ENCODE data around the gene ASPDH.

Gene ASPDH

DNA sequence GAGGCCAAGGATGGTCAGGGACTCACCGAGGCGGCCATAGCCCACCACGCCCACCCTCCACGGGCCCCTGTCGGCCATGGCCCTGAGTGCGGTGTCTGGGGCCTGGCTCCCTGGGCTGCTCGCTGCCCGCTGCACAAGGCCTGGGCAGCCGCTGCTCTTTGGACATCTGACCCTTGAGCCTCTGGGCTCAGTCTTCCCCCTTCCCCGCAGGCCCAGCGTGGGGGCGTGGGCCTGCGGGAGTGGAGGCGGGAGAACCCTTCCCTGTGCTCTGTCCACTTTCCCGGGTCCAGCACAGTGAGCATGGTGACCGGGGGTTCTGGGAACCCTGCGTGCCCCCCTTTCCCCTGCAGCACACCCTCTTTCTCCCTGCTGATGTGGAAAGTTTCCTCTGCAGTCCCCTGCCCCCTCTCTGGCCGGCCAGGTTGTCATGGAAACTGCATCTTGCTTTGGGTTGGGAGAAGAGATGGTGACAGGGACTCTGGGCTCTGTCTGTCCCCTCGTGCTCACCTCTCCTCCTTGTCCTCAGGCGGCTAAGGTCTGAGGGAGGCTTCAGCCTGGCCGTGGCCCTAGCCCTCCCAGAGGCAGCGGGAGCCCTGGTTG, at the start of gene ASPDH:
Gene ASPDH, minus strand, starts transcription at position 168 of the 600 bp plus-strand sequence. Its CDS starts 90 bp downstream, at position 78.
- DNase-seq (ENCODE audit: low read depth in 1 of 2, low spot score in 1 of 2): no peak
- in situ Hi-C loops (cut with HindIII; ENCODE audit: low pct_unique_long_range_greater_than_20kb, low sequenced_read_pairs): no loop called here
- no peak for TF ChIP-seq JUND (IDR thresholded peaks at IDR 0.05; ENCODE audit: low read depth)

DNA sequence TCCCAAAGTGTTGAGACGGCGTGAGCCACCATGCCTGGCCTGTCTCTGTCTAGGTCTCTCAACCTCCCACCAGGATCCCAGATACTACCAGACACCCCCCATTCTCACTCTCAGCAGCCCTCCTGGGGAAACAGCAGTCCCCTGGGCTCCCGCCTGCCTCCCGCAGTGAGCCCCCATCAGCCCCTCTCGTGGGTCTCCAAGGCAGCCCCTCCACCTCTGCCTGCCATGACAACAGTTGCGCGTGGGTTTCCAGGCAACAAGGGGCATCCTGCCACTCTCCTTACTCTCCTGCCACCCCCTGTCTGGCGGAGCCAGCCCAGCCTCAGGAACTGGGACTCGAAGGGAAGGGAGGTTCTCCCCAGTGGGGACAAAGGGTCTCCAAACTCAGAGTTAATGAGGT, 49.3 kb upstream of the ASPDH start:
- in situ Hi-C loops (cut with HindIII; ENCODE audit: low pct_unique_long_range_greater_than_20kb, low sequenced_read_pairs): no loop called here
- no peak for DNase-seq (ENCODE audit: low read depth in 1 of 2, low spot score in 1 of 2)
- no peak for TF ChIP-seq JUND (IDR thresholded peaks at IDR 0.05; ENCODE audit: low read depth)

DNA sequence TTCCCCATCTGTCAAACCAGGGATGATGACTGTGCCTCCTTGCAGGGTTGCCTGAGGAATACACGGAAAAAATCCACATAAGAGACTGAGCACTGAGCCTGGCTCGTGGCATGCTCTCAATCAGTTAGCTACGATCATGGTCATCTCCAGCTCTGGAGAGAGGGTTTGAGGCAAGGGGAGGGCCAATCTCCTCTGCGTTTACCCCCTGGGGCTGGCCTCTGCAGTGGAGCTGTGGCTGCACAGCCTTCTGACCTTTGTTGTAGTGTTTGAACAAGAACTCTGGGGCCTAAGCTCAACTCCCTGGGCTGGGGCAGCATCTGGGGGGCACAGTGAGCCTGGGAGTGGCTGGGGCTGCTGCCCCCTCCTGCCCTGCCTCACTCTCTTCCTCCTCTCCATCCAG, 48.6 kb upstream of the ASPDH start:
- TF ChIP-seq JUND (IDR thresholded peaks at IDR 0.05; ENCODE audit: low read depth): no peak
- no peak for DNase-seq (ENCODE audit: low read depth in 1 of 2, low spot score in 1 of 2)

DNA sequence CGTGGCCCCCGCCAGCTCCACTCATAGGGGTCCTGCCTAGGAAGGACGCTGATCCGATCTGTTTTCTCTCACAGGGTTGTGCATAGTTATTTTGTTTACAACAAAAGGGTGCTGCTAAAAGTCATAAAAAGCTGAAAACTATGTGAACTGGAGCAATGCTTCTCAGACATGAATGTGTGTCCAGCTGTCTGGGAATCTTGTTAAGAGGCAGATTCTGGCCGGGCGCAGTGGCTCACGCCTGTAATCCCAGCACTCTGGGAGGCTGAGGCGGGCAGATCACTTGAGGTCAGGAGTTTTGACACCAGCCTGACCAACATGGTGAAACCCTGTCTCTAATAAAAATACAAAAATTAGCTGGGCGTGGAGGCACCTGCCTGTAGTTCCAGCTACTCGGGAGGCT, 45.9 kb upstream of the ASPDH start:
- in situ Hi-C loops (cut with HindIII; ENCODE audit: low pct_unique_long_range_greater_than_20kb, low sequenced_read_pairs): no loop called here
- no peak for DNase-seq (ENCODE audit: low read depth in 1 of 2, low spot score in 1 of 2)
- TF ChIP-seq JUND (IDR thresholded peaks at IDR 0.05; ENCODE audit: low read depth): no peak

More for the DNA sequence above, 48.6 kb upstream of the ASPDH start:
- in situ Hi-C loops (cut with HindIII; ENCODE audit: low pct_unique_long_range_greater_than_20kb, low sequenced_read_pairs): no loop called here

DNA sequence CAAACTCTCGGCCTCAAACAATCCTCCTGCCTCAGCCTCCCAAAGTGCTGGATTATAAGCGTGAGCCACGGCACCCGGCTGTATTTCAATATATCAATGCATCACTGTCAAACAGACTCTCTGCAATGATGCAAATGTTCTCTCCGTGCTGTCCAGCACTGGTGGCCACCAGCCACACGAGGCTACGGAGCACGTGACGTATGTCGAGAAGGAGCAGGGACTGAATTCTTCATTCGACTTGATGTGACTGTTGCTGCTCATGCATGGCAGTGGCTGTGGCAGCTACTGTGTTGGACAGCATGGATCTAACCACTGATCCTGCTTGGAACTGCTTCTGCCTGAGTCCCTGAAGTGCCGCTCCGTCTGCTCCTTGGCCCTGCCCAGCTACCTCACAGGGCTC, 44.7 kb upstream of the ASPDH start:
- no peak for DNase-seq (ENCODE audit: low read depth in 1 of 2, low spot score in 1 of 2)
- in situ Hi-C loops (cut with HindIII; ENCODE audit: low pct_unique_long_range_greater_than_20kb, low sequenced_read_pairs): no loop called here
- TF ChIP-seq JUND (IDR thresholded peaks at IDR 0.05; ENCODE audit: low read depth): no peak

DNA sequence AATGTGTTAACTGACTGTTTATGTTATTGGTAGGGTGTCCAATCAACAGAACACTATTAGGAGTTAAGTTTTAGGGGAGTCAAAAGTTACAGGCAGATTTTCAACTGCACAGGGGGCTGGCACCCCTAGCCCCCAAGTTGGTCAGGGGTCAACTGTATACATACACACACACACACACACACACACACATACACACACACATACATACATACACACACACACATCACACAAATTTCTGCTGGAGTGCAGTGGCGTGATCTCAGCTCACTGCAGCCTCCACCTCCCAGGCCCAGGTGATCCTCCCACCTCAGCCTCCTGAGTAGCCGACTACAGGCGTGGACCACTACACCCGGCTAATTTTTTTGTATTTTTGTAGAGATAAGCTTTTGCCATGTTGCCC, 44.3 kb upstream of the ASPDH start:
- no peak for DNase-seq (ENCODE audit: low read depth in 1 of 2, low spot score in 1 of 2)
- TF ChIP-seq JUND (IDR thresholded peaks at IDR 0.05; ENCODE audit: low read depth): no peak
- in situ Hi-C loops (cut with HindIII; ENCODE audit: low pct_unique_long_range_greater_than_20kb, low sequenced_read_pairs): no loop called here

DNA sequence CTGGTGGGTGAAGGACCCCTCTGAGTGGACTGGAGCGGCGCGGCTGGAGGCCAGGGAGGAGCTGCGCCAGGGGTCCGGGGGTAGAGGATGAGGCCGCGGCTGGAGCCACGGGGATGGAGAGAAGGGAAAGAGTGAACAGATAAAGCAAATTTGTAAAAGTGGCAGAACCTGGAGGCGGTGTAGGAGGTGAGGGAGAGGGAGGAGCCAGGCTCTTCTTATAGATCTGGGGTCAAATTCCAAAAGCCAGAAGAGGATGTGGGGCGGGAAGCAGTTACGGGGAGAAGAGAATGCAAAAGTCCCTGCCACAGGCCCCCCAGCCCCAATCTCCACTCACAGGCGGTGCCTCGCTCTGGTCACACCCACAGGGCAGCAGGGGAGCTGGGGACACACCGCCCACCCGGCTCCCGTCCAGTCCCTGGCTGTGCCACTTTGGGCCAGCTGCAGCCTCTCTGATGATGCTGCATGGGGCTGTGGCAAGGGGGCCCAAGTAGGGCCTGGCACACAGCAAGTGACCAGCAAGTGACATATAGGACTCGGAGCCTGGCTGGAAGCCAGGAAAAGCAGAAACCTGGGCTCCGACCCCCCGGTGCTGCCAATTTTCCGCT, 43.4 kb upstream of the ASPDH start:
- in situ Hi-C loops (cut with HindIII; ENCODE audit: low pct_unique_long_range_greater_than_20kb, low sequenced_read_pairs): no loop called here
- DNase-seq (ENCODE audit: low read depth in 1 of 2, low spot score in 1 of 2): no peak
- no peak for TF ChIP-seq JUND (IDR thresholded peaks at IDR 0.05; ENCODE audit: low read depth)

DNA sequence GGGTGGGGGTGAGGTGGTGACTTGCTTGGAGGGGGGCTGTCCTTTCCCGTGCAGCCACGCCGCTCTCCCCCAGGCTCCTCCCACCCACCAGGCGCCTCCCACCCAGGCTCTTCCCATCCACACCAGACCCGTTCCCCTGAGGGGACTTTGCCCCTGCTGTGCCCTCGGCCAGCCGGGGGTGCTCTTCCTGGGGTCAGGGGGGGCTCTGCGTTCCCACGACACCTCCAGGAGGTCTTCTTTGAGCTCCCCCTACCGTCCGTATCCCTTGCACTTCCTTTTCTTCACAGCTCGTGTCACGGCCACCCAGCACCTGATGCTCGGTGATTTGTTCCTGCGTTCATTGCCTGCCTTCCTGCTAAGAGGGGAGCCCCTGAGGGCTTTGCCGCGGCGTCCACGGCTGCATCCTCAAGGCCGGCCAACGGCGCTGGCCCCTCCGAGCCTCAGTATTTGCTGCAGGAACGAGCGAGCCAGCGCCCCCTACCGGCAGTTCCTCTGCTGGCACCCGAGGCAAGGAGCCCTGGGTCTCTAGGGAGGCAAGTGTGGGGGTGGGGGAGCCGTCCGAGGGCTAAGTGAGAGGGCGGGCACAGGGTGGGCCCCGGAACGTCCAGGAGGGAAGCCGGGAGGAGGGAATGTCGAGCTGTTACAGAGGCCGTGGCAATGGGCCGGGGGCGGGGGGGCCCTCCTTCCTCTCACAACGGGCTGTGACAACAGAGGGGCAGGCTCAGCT, 42.7 kb upstream of the ASPDH start:
- DNase-seq (ENCODE audit: low read depth in 1 of 2, low spot score in 1 of 2): peak; percentile 65 to 77
- in situ Hi-C loops (cut with HindIII; ENCODE audit: low pct_unique_long_range_greater_than_20kb, low sequenced_read_pairs): no loop called here
- no peak for TF ChIP-seq JUND (IDR thresholded peaks at IDR 0.05; ENCODE audit: low read depth)

DNA sequence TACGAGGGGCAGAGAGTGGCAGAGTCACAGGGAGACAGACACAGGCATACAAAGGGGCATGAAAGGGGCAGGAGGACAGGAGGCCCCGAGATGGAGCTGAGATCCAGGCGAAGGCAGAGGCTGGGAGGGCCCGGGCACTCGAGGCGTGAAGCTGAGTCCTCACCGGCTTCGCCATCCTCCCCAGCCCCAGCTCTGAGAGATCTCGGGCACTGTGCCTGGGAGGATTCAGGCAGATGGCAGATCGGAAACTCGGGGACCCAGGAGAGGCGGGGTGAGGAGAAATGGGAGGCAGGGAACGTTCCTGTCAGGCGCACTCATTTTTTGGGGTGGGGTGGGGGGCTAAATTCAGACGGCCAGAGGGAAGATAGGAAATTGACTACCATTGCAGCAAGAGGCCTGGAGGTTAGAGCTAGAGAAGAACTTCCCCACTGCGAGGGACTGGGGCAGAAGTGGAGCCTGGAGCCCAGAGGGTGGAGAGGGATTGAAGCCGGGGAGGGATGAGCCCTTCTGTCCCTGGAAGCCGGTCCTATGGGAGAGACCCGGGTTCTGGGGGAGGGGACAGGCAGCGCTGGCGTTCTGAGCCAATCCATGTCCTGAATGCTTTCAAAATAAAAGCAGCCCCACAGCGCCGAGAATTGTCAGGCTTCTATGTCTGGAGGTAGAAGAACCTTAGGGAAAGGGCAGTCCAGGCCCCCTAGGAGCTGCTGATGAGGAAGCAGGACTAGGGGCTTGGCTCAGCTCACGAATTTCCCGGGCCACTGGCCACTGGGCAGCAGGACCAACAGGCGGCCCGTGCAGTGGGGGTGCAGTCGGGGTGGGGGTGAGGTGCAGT, 42.0 kb upstream of the ASPDH start:
- TF ChIP-seq JUND (IDR thresholded peaks at IDR 0.05; ENCODE audit: low read depth): no peak
- in situ Hi-C loops (cut with HindIII; ENCODE audit: low pct_unique_long_range_greater_than_20kb, low sequenced_read_pairs): no loop called here
- DNase-seq (ENCODE audit: low read depth in 1 of 2, low spot score in 1 of 2): no peak

DNA sequence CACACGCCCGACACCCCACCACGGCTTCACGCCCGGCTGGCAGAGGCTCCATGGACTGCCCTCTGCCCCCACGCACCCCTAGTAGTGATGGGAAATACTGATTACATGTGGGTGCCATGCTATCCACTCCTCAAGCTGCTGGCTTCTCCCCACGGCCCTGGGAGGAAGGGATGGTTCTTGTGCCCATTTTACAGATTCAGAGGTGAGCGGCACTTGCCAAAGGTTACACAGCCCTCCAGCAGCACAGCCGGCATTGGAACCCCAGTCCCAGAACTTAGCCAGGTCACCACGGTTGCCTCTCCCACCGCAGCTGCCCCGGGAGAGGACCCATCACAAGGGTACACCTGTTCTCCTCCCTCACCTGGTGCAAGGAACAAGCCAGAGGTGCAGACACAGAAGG, 41.3 kb upstream of the ASPDH start:
- DNase-seq (ENCODE audit: low read depth in 1 of 2, low spot score in 1 of 2): no peak
- in situ Hi-C loops (cut with HindIII; ENCODE audit: low pct_unique_long_range_greater_than_20kb, low sequenced_read_pairs): no loop called here
- TF ChIP-seq JUND (IDR thresholded peaks at IDR 0.05; ENCODE audit: low read depth): no peak

DNA sequence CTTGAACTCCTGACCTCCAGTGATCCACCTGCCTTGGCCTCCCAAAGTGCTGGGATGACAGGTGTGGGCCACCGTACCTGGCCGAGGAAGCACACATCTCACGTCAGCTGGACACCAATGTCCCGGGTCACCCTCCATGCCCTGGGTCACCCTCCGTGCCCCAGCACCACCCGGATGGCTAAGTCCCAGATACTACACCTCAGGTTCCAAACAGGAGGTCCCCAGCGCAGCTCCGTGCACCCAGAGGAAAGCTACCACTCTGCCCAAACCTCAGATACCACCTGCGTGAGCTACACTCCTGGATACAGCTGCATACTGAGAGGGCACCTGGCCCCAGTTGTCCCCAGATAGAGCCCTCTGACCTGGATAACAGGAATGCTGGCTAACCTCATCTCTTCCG, 40.5 kb upstream of the ASPDH start:
- TF ChIP-seq JUND (IDR thresholded peaks at IDR 0.05; ENCODE audit: low read depth): no peak
- no peak for DNase-seq (ENCODE audit: low read depth in 1 of 2, low spot score in 1 of 2)
- in situ Hi-C loops (cut with HindIII; ENCODE audit: low pct_unique_long_range_greater_than_20kb, low sequenced_read_pairs): no loop called here

DNA sequence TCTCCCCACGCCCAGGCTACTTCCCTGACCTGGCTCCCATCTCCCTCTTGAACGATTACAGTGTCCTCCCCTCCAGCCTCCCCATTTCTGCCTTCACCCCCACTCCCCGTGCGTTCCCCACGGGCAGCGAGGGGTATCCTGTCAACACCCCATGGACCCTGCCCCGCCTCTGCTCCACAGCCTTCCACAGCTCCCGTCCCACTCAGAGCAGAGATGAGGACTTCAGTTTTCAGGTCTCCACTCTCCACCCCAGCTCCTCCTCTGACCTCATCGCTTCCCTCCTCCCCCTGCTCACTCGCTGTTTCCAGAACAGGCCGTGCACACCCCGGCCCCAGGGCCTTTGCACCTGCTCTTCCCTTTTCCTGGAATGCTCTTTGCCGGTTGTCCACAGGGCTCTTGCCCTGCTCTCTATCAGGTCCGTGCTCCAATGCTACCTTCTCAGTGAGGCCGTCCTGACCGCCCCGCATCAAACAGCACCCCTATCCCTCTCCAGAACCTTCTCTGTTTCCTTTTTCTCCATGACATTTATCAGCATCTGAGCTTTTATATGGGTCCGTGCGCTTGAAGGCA, 39.5 kb upstream of the ASPDH start:
- TF ChIP-seq JUND (IDR thresholded peaks at IDR 0.05; ENCODE audit: low read depth): no peak
- DNase-seq (ENCODE audit: low read depth in 1 of 2, low spot score in 1 of 2): no peak
- in situ Hi-C loops (cut with HindIII; ENCODE audit: low pct_unique_long_range_greater_than_20kb, low sequenced_read_pairs): no loop called here
